Stomach (tissue), 4 donors: ENCODE data around the gene CMTM4.

ENCODE experiments used
- POLR2A ChIP-seq, 4 donors: fragments of 450-650 bp; IDR thresholded peaks; one replicate each; pipeline ENCODE4 v1.6.1; 2016; ENCODE audit warnings: antibody characterized with exemption in 4 of 4, control low read depth in 2 of 4, mild to moderate bottlenecking in 1 of 4, moderate library complexity in 1 of 4
- TF ChIP-seq, protein P1 (sequence below), 7 experiments: fragments of 450-650 bp in 4 of 7; fragments of 200-600 bp in 3 of 7; sonication (generic) in 3 of 7; IDR thresholded peaks; one replicate each; pipeline ENCODE4 v1.5.1; 2016 to 2019; ENCODE audit warnings: antibody characterized with exemption in 7 of 7, control low read depth in 2 of 7, mild to moderate bottlenecking in 1 of 7

DNA sequence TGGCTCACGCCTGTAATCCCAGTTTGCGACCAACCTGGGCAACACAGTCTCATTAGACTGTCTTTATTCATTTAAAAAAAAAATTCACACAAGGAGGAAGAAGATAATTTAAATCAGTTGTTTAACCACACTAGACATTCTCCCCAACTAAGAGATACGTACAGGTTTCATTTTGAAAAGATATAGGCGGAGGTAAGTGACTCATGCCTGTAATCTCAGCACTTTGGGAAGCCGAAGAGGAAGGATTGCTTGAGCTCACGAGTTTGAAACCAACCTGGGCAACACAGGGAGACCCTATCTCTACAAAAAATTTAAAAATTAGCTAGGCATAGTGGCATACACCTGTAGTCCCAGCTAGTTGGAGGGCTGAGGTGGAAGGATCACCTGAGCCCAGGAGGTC lies 5.3 kb downstream of the CMTM4 start:
- TF ChIP-seq, protein P1, sequence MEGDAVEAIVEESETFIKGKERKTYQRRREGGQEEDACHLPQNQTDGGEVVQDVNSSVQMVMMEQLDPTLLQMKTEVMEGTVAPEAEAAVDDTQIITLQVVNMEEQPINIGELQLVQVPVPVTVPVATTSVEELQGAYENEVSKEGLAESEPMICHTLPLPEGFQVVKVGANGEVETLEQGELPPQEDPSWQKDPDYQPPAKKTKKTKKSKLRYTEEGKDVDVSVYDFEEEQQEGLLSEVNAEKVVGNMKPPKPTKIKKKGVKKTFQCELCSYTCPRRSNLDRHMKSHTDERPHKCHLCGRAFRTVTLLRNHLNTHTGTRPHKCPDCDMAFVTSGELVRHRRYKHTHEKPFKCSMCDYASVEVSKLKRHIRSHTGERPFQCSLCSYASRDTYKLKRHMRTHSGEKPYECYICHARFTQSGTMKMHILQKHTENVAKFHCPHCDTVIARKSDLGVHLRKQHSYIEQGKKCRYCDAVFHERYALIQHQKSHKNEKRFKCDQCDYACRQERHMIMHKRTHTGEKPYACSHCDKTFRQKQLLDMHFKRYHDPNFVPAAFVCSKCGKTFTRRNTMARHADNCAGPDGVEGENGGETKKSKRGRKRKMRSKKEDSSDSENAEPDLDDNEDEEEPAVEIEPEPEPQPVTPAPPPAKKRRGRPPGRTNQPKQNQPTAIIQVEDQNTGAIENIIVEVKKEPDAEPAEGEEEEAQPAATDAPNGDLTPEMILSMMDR (IDR thresholded peaks at IDR 0.05) = no peak
- no peak for TF ChIP-seq POLR2A (IDR thresholded peaks at IDR 0.05)
